NCI-H345 treated with DMSO at 0.1 percent for 48 hours (cell line): ENCODE measurements around the gene MACF1.
A peak's percentile ranks its signal among the peaks of the same experiment; 100 is the strongest.

Source experiments
- DNase-seq: peaks from one replicate; lab custom pipeline; 2025; ENCODE audit not compliant: unreplicated experiment; lab: John Stamatoyannopoulos, UW

Gene MACF1

GRCh38 chr1:39213511-39214002 is 9.1 kb downstream of the MACF1 start:
- no peak for DNase-seq

GRCh38 chr1:39214021-39214713 is 9.7 kb downstream of the MACF1 start:
- DNase-seq = no peak

DNA sequence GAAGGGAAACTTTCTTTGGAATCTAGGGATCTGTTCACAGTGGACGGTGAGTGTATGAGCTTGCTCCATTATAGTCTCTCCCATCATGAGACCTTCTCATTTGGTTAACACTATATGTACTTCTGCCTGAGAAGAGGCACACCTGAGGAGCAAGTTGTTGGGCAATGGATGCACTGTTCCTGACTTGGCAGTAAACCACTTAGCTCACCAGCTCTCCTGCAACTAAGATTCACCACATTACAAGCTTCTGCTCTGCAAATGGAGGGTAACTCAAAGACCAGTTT is 10.2 kb downstream of the MACF1 start:
- no peak for DNase-seq

DNA sequence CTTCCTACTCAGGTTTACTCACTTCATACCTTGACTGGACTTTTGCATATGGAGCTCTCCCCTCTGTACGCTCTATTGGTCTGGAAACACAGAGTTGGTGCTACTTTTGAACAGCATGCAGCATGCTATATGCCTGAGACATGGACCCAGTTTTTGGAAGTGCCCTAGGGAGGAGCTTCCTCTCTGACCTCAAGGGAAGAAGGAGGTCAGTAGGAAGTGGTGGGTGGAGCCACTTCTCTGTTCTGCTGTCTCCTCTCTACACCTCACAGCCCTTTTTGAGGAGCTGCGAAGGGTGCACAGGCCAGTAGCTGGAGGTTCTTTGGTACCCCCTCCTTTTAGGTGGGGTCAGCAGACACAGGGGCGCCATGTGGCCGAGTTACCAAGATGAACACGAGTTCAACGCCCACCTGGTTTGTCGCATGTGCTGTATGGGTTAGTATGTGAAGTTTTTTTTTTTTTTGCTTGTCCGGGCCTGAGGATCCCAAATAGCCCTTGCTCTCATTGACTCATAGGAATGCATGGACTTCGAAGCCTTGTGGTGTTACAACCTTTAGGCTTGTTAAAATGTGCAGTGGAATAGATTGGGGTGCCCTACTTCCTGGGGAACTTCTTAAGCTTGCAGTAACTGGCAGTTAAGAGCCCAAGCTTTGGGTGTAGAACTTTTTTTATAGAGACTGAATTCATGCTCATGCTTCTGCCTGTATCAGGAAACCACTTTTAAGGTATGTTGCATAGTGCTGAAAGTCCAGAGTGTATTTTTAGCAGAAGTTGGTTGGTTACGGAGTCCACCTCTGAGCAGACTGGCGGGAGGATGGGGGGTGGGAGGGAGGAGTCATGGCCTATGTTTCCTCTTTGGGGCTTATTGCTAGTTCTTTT is 10.7 kb downstream of the MACF1 start:
- DNase-seq = no peak

- no peak for DNase-seq
These were observed 12.3 kb downstream of the MACF1 start for GRCh38 chr1:39216771-39217170.

DNA sequence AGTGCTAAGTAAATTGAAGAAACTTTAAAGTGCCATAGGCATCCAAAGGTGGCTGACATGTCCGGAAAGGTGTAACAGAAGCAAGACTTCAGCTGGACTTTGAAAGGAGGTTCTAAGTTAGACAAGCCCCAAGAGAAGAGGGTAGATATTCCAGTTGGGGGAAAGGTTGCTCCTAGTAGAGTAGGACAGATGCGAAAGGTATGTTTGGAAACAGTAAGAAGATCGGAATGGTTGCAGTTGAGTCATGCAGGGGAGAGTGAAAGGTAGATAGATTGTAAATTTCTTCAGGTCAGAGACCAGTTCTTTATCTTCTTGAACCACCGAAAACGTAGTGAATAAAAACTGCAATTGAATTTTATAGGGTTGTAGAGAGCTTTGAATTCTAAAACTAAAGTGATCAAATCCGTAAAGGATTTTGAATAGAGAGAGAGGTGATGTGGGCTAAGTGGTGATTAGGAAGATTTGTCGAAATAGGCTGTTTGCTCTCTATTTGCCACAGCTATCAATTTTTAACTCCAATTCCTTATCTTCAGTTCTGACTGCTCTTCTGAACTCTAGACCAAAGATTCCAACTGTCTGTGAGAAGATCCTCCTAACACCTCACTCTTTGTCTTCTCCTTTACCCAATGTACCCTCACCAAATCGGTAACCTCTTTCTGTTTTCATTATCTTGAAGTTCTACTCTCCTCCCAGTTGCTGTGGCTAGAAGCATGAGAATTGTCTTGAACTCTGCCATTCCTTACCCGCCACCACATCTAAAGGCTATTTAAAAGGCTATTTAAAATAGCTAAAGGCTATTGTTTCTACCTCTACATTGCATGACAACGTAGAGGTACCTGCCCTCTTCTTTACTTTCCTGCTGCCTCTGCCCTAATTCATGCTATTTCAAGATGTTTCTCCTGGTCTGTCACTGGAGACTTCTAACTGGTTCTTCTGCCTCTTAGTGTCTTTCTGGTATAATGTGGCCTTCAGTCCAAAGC is 16.7 kb downstream of the MACF1 start:
- DNase-seq = no peak

DNA sequence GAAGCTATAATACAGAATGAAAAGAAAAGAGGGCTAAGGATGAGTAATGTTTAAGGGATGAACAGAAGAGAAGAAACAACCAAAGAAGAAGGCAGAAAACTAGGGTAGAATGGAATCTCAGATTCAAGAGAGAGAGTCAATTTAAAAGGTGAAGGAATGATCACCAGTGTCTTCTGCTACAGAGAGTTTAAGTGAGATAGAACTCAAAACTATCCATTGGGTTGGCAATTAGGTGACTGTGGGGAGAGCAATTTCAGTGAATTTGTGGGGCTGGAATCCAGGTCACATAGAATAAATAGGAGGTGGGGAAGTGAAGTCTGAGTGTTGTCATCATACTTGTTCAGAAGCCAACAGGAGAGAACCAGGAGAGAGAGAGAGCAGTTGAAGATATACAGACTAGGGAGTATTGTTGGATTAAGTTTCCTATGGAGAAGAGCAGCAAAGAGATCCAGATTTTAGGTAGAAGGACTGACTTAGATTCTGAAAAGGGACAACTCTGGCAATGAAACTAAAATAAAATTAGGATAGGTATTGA is 19.9 kb downstream of the MACF1 start:
- no peak for DNase-seq

DNA sequence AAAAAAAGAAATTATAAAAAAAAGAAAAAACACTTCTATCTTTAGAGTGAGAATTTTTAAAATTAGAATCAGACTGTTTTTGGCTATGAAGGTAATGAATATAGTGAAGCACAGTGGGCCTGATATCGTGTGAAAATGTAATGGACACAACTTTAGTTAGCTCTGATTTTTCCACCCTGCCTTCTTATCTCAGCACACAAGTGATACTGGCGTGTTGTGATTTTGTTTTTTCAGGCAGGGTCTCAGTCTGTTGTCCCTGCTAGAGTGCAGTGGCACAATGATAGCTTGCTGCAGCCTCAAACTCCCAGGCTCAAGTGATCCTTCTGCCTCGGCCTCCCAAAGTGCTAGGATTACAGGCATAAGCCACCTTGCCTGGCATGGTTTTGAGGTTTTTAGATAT is 22.3 kb downstream of the MACF1 start:
- DNase-seq = no peak

GRCh38 chr1:39228252-39228651 is 23.8 kb downstream of the MACF1 start:
- no peak for DNase-seq

- DNase-seq = no peak
These were observed 25.0 kb downstream of the MACF1 start for GRCh38 chr1:39229504-39229903.

- no peak for DNase-seq
These were observed 26.0 kb downstream of the MACF1 start for GRCh38 chr1:39230261-39231190.

- DNase-seq = no peak
These were observed 32.5 kb downstream of the MACF1 start for GRCh38 chr1:39236971-39237370.

DNA sequence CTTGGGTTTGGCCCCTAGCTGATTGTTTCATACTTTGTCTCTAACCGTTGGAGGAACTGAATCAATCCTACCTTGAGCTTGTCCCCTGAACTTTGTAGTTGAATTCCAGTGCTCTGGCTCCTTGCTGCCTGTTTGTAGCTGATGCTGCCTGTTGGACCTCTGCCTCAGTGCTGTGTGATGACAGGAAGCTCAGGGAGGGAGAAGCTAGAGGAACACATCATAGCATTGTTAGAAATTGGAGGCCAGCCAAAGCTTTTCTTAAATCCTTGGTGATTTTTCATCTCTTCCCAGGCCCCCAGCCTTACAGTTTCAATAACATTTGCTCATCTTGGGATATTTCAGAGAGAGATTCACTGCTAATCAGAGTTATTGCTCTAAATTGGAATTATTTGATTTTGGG is 34.0 kb downstream of the MACF1 start:
- no peak for DNase-seq

DNA sequence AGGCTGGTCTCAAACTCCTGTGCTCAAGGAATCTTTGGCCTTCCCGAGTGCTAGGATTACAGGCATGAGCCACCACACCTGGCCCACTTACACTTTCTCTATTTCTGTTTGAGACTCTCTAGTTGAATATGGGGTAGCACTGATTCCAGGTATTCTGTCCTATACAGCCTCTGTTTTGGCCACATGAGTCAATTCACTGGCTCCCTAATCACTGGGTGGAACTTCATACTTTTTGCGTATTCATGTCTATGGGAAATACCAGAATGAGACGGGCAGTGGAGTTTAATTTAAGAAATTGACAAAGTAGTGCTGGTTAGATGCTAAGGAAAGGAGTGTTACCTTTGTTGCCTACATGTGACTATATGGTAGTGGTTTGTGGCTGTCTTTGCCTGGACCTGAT is 35.5 kb downstream of the MACF1 start:
- DNase-seq = no peak

- DNase-seq = no peak
These were observed 38.8 kb downstream of the MACF1 start for GRCh38 chr1:39243302-39243701.

- DNase-seq = no peak
These were observed 46.2 kb downstream of the MACF1 start for GRCh38 chr1:39250460-39251240.

DNA sequence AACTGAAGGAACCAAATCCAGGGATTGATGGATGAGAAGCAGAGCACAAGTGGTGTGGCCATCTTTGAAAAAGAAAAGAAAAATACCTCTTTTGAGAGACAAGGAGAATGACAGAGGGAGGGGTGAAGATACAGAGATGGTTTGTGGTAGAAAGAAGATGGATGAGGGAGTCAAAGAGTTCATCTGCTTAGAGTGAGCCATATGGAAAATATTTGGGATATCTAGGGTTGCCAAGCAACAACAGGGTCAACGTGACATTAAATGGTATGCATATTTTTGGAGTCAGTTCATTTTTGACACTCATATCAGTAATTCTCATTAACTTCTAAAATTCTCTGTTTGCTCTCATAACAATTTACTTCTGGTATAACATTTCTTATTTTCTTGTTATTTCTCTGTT is 50.7 kb downstream of the MACF1 start:
- no peak for DNase-seq

DNA sequence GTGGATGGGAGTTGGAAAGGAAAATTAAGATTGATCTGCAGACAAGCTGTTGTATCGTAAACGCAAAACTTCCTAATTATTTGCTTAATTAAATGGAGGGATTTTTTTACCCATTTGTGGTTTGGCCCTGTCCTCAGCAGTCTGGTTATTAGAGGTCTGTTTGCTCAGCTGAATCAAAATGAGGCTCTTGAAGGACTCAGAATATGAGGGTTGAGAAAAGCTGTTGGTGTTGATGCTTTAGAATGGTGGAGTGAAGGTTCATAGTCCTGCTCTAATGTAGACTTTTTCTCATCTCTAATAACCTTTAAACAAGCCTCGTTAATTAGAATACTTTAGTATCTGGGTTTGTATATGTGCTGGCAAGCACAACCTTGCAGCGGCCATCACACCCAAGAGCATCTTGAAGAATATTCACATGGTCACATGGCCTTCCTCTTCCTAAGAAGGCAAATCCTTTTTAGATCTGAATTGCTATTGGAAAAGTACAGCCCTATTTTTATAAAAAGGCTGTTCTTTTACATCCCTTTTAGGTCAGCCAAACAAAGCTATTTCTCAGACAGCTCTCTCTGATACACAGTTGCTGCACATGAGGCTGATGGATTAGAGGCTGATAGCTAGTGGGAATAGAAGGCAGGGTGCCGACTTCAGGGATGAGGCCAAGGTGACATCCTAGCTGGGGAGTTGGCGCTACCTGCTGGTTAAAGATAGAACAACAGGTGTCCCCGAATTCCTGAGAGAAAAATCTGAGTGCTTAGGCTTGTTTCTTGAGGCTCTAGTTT is 53.8 kb downstream of the MACF1 start:
- DNase-seq = peak; percentile 22

DNA sequence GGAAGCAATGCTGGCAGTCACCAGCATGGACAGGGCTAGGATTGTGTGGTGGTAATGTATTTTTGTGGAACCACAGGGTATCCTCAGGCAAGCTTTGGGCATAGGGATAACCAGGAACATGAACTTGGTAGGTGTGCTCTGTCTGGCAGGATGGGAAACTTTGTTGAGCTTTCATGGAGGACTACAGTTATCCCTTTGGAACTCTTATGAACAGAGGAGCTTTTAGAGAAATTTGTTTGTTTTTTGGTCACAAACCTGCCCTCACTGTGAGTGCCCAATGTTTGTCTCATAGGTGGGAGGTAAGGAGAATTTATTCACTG is 54.4 kb downstream of the MACF1 start:
- no peak for DNase-seq
